Measurements from ENCODE around the gene CALHM2. TPM values are rescaled to one million over a fixed set of nuclear protein-coding genes. Genes with fewer than 3 reads are reported as not detected.
"Not testable (repeated sequence)": the region's sequence is repeated elsewhere in the genome, so short reads cannot be mapped to it uniquely, and the experiment has no call there.

Gene CALHM2
- total and polyA plus RNA-seq, 5 donors from 2014 or later = 26.1 to 72.4 (median 40.0) TPM

DNA sequence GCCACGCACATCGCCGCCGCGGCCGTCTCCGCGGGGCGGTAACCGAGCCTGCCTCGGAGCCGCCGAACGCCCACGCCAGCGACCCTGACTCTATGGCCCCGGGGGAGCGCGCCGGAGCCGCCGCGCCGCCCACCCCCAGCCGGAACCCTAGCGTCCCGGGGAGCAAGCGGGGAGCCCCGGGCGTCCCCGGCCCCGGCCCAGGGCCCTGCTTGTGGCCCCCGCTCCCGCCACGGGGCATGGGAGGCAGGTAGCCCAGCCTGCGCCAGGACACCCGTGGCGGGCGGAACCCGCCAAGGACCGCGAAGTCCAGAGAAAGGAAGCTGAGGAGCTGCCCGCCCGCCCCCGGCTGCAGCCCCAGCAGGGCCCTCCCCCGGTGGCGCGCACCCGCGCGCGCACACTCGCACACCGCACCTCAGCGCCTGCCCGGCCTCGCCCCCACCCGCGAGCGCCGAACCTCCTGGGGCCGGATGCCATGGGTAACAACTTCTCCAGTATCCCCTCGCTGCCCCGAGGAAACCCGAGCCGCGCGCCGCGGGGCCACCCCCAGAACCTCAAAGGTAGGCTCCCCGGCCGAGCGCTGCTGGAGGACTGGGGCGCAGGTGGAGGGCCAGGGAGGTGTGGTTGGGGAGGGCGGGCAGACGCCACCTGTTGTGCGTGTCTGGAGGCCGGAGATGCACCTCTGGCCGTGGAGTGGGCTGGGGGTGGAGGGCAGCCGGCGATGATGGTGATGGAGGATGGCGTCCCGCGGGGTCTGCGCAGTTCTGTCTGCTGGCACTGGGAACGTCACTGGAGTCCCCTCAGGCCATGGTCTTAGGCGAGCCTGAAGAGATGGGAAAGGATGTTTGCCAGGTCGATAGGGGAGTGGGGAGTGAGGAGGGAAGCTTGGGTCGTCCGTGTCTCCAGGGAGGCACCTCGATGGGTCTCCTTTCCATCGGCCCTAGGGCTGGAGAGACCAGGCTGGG lies 42.0 kb upstream of the CALHM2 start:
- Mint-ChIP-seq H3K4me1 (peaks cover 0 to 39% (median 7%) of the 10 kb centered on the region in 4 donors), H3K27me3 (peaks cover 44% of the 10 kb centered on the region), H3K36me3 (no peaks in the 10 kb centered on the region), H3K4me3 (peak overlapping the region in 3 of 4 donors; percentile 66 to 72 (median 68)), H3K27ac (no peak overlapping the region), H3K9me3 (peaks cover 0 to 2% (median 0%) of the 10 kb centered on the region in 7 donors)
- ATAC-seq (ENCODE audit: low read depth in 2 of 2) = peak; percentile 29 to 37
- Histone ChIP-seq H3K4me1 (ENCODE audit: control insufficient read depth, insufficient read depth, low read length, poor library complexity, severe bottlenecking) (peaks cover 17% of the 10 kb centered on the region), H3K36me3 (ENCODE audit: control insufficient read depth, insufficient read depth, low read length) (no peaks in the 10 kb centered on the region), H3K27me3 (ENCODE audit: control insufficient read depth, insufficient read depth, low read length) (peaks cover 22% of the 10 kb centered on the region), H3K27ac (ENCODE audit: insufficient read depth, low read length, poor library complexity, severe bottlenecking) (no peak overlapping the region), H3K4me3 (ENCODE audit: low read depth, low read length) (no peak overlapping the region), H3K9me3 (ENCODE audit: control insufficient read depth in 2 of 2, low read length in 2 of 2) (no peaks in the 10 kb centered on the region)
- peak in 1 of 3 donors; percentile 41 for DNase-seq

- Histone ChIP-seq H3K36me3 (ENCODE audit: control insufficient read depth, insufficient read depth, low read length) (no peaks in the 10 kb centered on the region), H3K27ac (ENCODE audit: insufficient read depth, low read length, poor library complexity, severe bottlenecking) (no peak within 1 kb of the TSS), H3K9me3 (ENCODE audit: control insufficient read depth in 2 of 2, low read length in 2 of 2) (no peaks in the 10 kb centered on the region), H3K4me3 (ENCODE audit: low read depth, low read length) (no peak within 1 kb of the TSS), H3K27me3 (ENCODE audit: control insufficient read depth, insufficient read depth, low read length) (peaks cover 22% of the 10 kb centered on the region), H3K4me1 (ENCODE audit: control insufficient read depth, insufficient read depth, low read length, poor library complexity, severe bottlenecking) (peaks cover 17% of the 10 kb centered on the region)
- H3K4me3 Mint-ChIP-seq = peak within 1 kb of the TSS; percentile 5 to 88 (median 83)
- H3K9me3 Mint-ChIP-seq = peaks cover 0 to 2% (median 0%) of the 10 kb centered on the region in 7 donors
- peaks cover 0 to 39% (median 7%) of the 10 kb centered on the region in 4 donors for H3K4me1 Mint-ChIP-seq
- peaks cover 44% of the 10 kb centered on the region for H3K27me3 Mint-ChIP-seq
- H3K27ac Mint-ChIP-seq = peak within 1 kb of the TSS in 2 of 3 donors; percentile 32 to 62
- DNase-seq (peak in 1 of 3 donors; percentile 40), ATAC-seq (ENCODE audit: low read depth in 2 of 2) (no peak)
- no peaks in the 10 kb centered on the region for H3K36me3 Mint-ChIP-seq
Observed at GRCh38 chr10:103493362-103493915, 41.3 kb upstream of the CALHM2 start, which contains the start of gene NEURL1. Gene NEURL1 (plus strand): TSS chr10:103493705. CDS start chr10:103494388, 683 bp downstream.

- Mint-ChIP-seq H3K9me3 (peaks cover 0 to 2% (median 0%) of the 10 kb centered on the region in 7 donors), H3K4me3 (peak overlapping the region; percentile 5 to 88 (median 83)), H3K27me3 (peaks cover 44% of the 10 kb centered on the region), H3K36me3 (no peaks in the 10 kb centered on the region), H3K4me1 (peaks cover 0 to 39% (median 7%) of the 10 kb centered on the region in 4 donors), H3K27ac (peak overlapping the region in 1 of 3 donors; percentile 32)
- Histone ChIP-seq H3K4me1 (ENCODE audit: control insufficient read depth, insufficient read depth, low read length, poor library complexity, severe bottlenecking) (peaks cover 17% of the 10 kb centered on the region), H3K4me3 (ENCODE audit: low read depth, low read length) (no peak overlapping the region), H3K9me3 (ENCODE audit: control insufficient read depth in 2 of 2, low read length in 2 of 2) (no peaks in the 10 kb centered on the region), H3K36me3 (ENCODE audit: control insufficient read depth, insufficient read depth, low read length) (no peaks in the 10 kb centered on the region), H3K27ac (ENCODE audit: insufficient read depth, low read length, poor library complexity, severe bottlenecking) (no peak overlapping the region), H3K27me3 (ENCODE audit: control insufficient read depth, insufficient read depth, low read length) (peaks cover 21% of the 10 kb centered on the region)
- DNase-seq (no peak), ATAC-seq (ENCODE audit: low read depth in 2 of 2) (no peak)
Observed at GRCh38 chr10:103492655-103493261, 40.6 kb upstream of the CALHM2 start.

GRCh38 chr10:103491729-103492364 lies 39.7 kb upstream of the CALHM2 start:
- Histone ChIP-seq H3K9me3 (ENCODE audit: control insufficient read depth in 2 of 2, low read length in 2 of 2) (no peaks in the 10 kb centered on the region), H3K36me3 (ENCODE audit: control insufficient read depth, insufficient read depth, low read length) (no peaks in the 10 kb centered on the region), H3K27ac (ENCODE audit: insufficient read depth, low read length, poor library complexity, severe bottlenecking) (no peak overlapping the region), H3K4me1 (ENCODE audit: control insufficient read depth, insufficient read depth, low read length, poor library complexity, severe bottlenecking) (peaks cover 17% of the 10 kb centered on the region), H3K4me3 (ENCODE audit: low read depth, low read length) (no peak overlapping the region), H3K27me3 (ENCODE audit: control insufficient read depth, insufficient read depth, low read length) (peaks cover 16% of the 10 kb centered on the region)
- no peak for ATAC-seq (ENCODE audit: low read depth in 2 of 2)
- peaks cover 0 to 2% (median 0%) of the 10 kb centered on the region in 7 donors for H3K9me3 Mint-ChIP-seq
- H3K4me3 Mint-ChIP-seq = peak overlapping the region in 2 of 4 donors; percentile 29 to 86
- peaks cover 39% of the 10 kb centered on the region for H3K27me3 Mint-ChIP-seq
- H3K36me3 Mint-ChIP-seq = no peaks in the 10 kb centered on the region
- peak overlapping the region in 1 of 3 donors; percentile 1 for H3K27ac Mint-ChIP-seq
- H3K4me1 Mint-ChIP-seq = peaks cover 0 to 39% (median 7%) of the 10 kb centered on the region in 4 donors
- DNase-seq = no peak

GRCh38 chr10:103490986-103491314 lies 38.8 kb upstream of the CALHM2 start:
- ATAC-seq (ENCODE audit: low read depth in 2 of 2) = peak in 1 of 2 donors; percentile 21
- Histone ChIP-seq H3K36me3 (ENCODE audit: control insufficient read depth, insufficient read depth, low read length) (no peaks in the 10 kb centered on the region), H3K9me3 (ENCODE audit: control insufficient read depth in 2 of 2, low read length in 2 of 2) (no peaks in the 10 kb centered on the region), H3K4me3 (ENCODE audit: low read depth, low read length) (no peak overlapping the region), H3K4me1 (ENCODE audit: control insufficient read depth, insufficient read depth, low read length, poor library complexity, severe bottlenecking) (peaks cover 17% of the 10 kb centered on the region), H3K27ac (ENCODE audit: insufficient read depth, low read length, poor library complexity, severe bottlenecking) (no peak overlapping the region), H3K27me3 (ENCODE audit: control insufficient read depth, insufficient read depth, low read length) (peaks cover 11% of the 10 kb centered on the region)
- DNase-seq = no peak
- H3K4me3 Mint-ChIP-seq = no peak overlapping the region
- no peaks in the 10 kb centered on the region for H3K36me3 Mint-ChIP-seq
- H3K4me1 Mint-ChIP-seq = peaks cover 0 to 40% (median 7%) of the 10 kb centered on the region in 4 donors
- H3K27me3 Mint-ChIP-seq = peaks cover 30% of the 10 kb centered on the region
- no peak overlapping the region for H3K27ac Mint-ChIP-seq
- peaks cover 0 to 2% (median 0%) of the 10 kb centered on the region in 7 donors for H3K9me3 Mint-ChIP-seq

GRCh38 chr10:103487410-103487708 lies 35.2 kb upstream of the CALHM2 start:
- peaks cover 0 to 28% (median 5%) of the 10 kb centered on the region in 4 donors for H3K4me1 Mint-ChIP-seq
- no peak overlapping the region for H3K27ac Mint-ChIP-seq
- H3K36me3 Mint-ChIP-seq = no peaks in the 10 kb centered on the region
- no peak overlapping the region for H3K4me3 Mint-ChIP-seq
- no peaks in the 10 kb centered on the region for H3K36me3 ChIP-seq (ENCODE audit: control insufficient read depth, insufficient read depth, low read length)
- ATAC-seq (ENCODE audit: low read depth in 2 of 2) (no peak), DNase-seq (no peak)
- no peaks in the 10 kb centered on the region for H3K9me3 Mint-ChIP-seq
- H3K27me3 ChIP-seq (ENCODE audit: control insufficient read depth, insufficient read depth, low read length) = no peaks in the 10 kb centered on the region
- H3K4me1 ChIP-seq (ENCODE audit: control insufficient read depth, insufficient read depth, low read length, poor library complexity, severe bottlenecking) = peaks cover 7% of the 10 kb centered on the region
- no peak overlapping the region for H3K4me3 ChIP-seq (ENCODE audit: low read depth, low read length)
- H3K27ac ChIP-seq (ENCODE audit: insufficient read depth, low read length, poor library complexity, severe bottlenecking) = no peak overlapping the region
- H3K9me3 ChIP-seq (ENCODE audit: control insufficient read depth in 2 of 2, low read length in 2 of 2) = no peaks in the 10 kb centered on the region
- H3K27me3 Mint-ChIP-seq = peaks cover 5% of the 10 kb centered on the region

GRCh38 chr10:103486635-103487409 lies 34.7 kb upstream of the CALHM2 start:
- not testable (repeated sequence) for DNase-seq; H3K4me1 ChIP-seq (ENCODE audit: control insufficient read depth, insufficient read depth, low read length, poor library complexity, severe bottlenecking); H3K9me3 Mint-ChIP-seq; H3K27me3 ChIP-seq (ENCODE audit: control insufficient read depth, insufficient read depth, low read length); H3K4me3 Mint-ChIP-seq; H3K36me3 ChIP-seq (ENCODE audit: control insufficient read depth, insufficient read depth, low read length); H3K9me3 ChIP-seq (ENCODE audit: control insufficient read depth in 2 of 2, low read length in 2 of 2); H3K27ac ChIP-seq (ENCODE audit: insufficient read depth, low read length, poor library complexity, severe bottlenecking); H3K4me3 ChIP-seq (ENCODE audit: low read depth, low read length); H3K36me3 Mint-ChIP-seq; ATAC-seq (ENCODE audit: low read depth in 2 of 2); H3K27ac Mint-ChIP-seq; H3K27me3 Mint-ChIP-seq
- peaks cover 0 to 27% (median 8%) of the 10 kb centered on the region in 4 donors for H3K4me1 Mint-ChIP-seq

All from CD4-positive, CD25-positive, alpha-beta regulatory T cell (primary cell).